GM12874 (cell line): ENCODE results near the gene ZER1.

Source experiments
- TF ChIP-seq, protein P1 (sequence below): IDR thresholded peaks from 2 replicates; pipeline ENCODE4 v1.5.1; 2011; ENCODE audit warnings: low read depth, mild to moderate bottlenecking, control low read depth, low read length, moderate library complexity; ENCODE audit not compliant: insufficient read depth

The ZER1 gene

DNA sequence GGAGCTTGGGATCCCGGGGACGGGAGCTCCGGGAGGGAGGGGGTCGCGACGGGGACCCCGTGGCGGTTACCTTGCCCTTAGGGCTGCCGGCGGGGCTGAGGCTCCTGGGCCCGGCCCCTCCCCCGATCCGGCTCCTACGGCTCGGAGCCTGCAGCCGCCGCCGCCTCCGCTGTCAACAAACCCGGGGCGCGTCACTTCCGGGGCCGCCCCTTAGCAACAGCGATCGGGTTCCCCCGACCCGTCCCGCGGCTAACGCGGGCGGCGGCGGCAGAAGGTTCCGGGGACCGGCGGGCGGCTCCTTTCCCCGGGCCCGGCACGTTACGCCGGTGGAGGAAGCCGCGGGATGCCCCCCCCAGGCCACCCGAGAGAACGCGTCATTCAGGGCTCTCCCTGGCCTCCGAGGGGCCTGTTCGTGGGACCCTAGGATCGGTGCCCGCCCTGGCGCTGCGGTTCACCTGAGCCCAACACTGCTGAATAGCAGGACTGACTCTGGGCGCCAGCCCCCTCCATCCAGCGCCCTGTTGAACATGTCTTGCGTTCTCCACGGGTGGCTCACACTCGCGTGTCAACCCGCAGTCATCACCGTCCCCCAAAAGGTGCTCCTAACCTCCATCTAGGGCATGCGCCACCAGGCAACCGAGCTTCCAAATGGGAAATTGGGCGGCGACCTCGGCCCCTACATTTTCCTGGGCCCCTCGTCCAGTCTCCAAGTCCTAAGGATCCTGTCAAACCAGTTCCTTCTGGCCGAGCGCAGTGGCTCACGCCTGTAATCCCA lies at the start of gene ZER1:
Gene ZER1, minus strand, starts transcription at position 183 of the 775 bp plus-strand sequence. CDS start 16,362 bp downstream, outside the sequence.
- TF ChIP-seq, protein P1, sequence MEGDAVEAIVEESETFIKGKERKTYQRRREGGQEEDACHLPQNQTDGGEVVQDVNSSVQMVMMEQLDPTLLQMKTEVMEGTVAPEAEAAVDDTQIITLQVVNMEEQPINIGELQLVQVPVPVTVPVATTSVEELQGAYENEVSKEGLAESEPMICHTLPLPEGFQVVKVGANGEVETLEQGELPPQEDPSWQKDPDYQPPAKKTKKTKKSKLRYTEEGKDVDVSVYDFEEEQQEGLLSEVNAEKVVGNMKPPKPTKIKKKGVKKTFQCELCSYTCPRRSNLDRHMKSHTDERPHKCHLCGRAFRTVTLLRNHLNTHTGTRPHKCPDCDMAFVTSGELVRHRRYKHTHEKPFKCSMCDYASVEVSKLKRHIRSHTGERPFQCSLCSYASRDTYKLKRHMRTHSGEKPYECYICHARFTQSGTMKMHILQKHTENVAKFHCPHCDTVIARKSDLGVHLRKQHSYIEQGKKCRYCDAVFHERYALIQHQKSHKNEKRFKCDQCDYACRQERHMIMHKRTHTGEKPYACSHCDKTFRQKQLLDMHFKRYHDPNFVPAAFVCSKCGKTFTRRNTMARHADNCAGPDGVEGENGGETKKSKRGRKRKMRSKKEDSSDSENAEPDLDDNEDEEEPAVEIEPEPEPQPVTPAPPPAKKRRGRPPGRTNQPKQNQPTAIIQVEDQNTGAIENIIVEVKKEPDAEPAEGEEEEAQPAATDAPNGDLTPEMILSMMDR: no peak

DNA sequence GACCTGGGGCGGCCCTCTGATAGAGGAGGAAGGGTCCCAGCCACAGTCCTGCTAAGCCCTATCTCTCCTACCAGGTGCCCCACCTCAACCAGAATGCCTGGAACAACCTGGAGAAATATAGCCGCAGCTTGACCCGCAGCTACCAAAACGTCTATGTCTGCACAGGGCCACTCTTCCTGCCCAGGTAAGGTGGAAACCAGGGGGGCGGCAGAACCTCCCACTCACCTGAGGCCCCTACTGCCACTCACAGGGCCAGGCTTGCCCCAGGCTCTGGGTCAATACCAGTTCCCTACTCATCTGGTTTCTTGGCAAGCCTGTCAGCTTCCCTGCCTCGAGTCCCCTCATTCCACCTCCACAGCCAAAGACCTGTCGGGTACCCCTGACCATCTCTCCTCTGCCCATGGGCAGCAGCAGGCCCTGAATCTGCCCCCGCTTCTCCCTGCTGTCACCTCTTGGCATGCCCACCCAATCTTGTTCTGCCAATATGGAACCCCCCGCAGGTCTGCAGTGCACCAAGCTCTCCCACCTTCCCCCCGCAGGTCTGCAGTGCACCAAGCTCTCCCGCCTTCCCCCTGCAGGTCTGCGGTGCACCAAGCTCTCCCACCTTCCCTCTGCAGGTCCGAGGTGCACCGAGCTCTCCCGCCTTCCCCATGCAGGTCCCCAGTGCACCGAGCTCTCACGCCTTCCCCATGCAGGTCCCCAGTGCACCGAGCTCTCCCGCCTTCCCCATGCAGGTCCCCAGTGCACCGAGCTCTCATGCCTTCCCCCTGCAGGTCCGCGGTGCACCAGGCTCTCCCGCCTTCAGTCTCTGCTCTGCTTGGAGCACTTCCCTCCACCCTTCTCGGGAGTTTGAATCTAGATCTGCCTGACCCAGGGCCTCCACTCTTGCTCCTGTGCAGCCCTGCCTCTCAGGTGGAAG lies 49.2 kb upstream of the ZER1 start:
- TF ChIP-seq, protein P1: no peak

DNA sequence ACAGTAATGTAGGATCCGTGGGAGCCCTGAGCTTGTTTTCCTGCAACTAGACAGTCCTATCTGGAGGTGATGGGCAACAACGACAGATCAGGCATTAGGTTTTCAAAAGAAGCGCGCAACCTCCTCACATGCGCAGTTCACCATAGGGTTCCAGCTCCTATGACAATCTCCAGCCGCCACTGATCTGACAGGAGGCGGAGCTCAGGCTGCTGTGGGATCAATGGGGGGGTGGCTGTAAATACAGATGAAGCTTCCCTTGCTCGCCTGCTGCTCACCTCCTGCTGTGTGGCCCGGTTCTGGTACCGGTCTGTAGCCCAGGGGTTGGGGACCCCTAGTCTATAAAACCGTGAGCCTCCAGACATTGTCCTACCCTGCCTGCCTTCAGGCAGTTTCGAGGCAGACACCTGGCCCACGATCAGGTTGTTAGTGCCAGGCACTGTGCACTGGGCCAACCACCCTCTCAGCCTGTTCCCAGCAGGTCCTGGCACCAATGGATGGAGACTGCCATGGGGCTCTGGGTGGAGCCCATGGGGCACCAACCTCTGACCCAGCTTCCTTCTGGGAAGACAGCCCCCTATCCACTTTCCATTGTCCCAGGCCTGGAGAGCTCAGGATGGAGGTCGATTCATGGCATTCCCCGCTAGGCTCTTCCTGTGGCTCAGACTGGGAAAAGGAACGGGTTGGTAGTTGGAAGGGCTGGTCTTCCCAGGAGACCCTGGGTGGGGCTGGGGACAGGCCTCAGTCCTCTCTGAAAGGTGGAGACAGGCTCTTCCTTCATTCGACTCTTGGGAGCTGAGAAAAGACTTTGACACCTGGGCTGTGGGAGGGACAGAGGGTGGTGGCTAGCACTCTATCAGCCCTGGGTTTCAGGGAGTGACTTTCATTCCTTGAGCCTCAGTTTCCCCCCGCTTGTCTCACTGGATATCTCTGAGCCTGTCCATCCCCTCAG lies 48.3 kb upstream of the ZER1 start:
- TF ChIP-seq, protein P1: no peak

DNA sequence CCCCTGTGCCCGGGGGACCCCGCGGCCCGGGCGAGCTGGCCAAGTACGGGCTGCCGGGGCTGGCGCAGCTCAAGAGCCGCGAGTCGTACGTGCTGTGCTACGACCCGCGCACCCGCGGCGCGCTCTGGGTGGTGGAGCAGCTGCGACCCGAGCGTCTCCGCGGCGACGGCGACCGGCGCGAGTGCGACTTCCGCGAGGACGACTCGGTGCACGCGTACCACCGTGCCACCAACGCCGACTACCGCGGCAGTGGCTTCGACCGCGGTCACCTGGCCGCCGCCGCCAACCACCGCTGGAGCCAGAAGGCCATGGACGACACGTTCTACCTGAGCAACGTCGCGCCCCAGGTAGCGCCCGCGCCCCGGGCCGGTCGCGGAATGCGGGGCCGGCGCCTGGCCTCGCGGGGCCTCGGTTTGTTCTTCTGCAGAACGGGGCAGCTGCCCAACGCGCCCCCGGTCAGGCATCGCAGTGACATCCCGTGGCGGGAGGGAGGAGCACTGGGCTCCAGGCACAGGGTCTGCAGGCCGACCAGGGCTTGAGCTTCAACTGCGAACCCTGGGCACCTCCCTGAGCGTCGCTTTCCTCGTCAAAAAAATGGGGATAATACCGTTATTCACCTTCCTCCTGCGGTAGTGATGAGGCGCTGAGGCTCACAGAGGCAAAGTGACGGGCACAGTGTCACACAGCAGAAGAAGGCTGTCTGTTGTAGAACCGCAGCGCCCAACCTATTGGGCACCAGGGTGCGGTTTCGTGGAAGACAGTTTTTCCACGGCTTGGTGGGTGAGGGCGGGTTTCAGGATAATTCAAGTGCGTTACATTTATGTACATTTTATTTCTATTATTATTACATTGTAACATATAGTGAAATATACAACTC lies 47.4 kb upstream of the ZER1 start:
- TF ChIP-seq, protein P1: no peak

DNA sequence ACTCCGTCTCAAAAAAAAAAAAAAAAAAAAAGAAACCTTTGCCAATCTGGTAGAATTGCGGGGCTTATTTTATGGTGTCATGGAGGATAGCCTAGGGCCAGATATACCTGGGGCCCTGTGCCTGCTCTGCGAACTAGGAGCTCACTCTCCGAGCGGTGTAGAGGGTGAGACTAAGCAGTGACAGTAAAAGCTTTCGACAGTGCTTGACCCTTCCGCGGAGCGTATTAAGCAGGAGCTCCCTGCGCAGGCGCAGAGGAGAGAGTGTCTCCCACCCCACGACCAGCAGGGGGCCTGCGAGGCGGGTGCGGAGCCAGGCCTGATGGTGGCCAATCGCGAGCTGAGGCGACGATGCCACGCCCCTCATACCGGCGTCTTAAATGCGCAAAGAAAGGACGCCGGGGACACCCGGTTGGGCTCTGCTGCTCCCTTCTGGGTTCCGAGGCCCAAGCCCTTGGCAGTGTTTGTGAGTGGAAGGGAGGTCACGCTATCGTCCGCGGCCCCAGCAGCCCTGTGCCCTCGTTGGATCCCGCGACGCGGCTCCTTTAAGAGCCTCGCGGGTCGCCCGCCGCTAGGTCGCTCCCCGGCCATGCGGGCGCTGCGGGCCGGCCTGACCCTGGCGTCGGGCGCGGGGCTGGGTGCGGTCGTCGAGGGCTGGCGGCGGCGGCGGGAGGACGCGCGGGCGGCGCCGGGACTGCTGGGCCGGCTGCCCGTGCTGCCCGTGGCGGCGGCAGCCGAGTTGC lies 46.5 kb upstream of the ZER1 start, which contains the start of gene ENDOG:
Gene ENDOG, plus strand, starts transcription at position 402 of the 740 bp plus-strand sequence. Its CDS starts 185 bp downstream, at position 587.
- TF ChIP-seq, protein P1: peak; percentile 99

DNA sequence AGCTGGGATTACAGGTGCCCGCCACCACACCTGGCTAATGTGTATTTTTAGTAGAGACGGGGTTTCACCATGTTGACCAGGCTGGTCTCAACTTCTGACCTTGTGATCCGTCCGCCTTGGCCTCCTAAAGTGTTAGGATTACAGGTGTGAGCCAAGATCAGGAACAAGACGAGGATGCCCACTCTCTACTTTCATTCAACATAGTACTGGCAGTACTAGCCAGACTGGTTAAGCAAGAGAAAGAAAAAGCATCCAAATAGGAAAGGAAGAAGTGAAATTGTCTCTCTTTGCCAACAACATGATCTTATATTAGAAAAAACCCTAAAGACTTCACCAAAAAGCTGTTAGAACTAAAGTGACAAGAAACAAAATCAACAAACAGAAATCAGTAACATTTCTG lies 39.1 kb upstream of the ZER1 start:
- TF ChIP-seq, protein P1: no peak
